ENCODE data around the gene PLEKHA7.

- no peak for TF ChIP-seq EZH2 (IDR thresholded peaks at IDR 0.05; ENCODE audit: insufficient read depth, poor library complexity, severe bottlenecking)
- TF ChIP-seq EZH2phosphoT487 (IDR thresholded peaks at IDR 0.05; ENCODE audit: insufficient read depth, low read depth), result no peak
Measured at GRCh38 chr11:16817351-16817750, 196.9 kb downstream of the PLEKHA7 start.
